GM06990 (cell line): Measurements from ENCODE around the gene CBX8.

Source experiments
- DNase-seq: peaks from one replicate; pipeline ENCODE4 v3.0.0-alpha.2; 2011; ENCODE audit not compliant: insufficient read length; ENCODE audit errors: extremely low read depth
- H3K27me3 ChIP-seq: replicated peaks from 2 replicates; pipeline ENCODE4 v1.6.0; 2011; ENCODE audit warnings: low read length; ENCODE audit not compliant: control insufficient read depth, insufficient read depth
- H3K36me3 ChIP-seq: 2 replicates; pipeline ENCODE4 v1.5.1; 2011; ENCODE audit warnings: low read length; ENCODE audit not compliant: control insufficient read depth, insufficient read depth
- H3K4me3 ChIP-seq: replicated peaks from 2 replicates; pipeline ENCODE4 v1.5.1; 2011; ENCODE audit warnings: low read depth, mild to moderate bottlenecking, control low read depth, low read length
- TF ChIP-seq, protein P1 (sequence below): IDR thresholded peaks from 2 replicates; pipeline ENCODE4 v1.5.1; 2011; ENCODE audit warnings: low read length, control low read depth, mild to moderate bottlenecking, inconsistent platforms; ENCODE audit not compliant: insufficient read depth, poor library complexity, severe bottlenecking

The CBX8 gene

GRCh38 chr17:79793924-79794304 is 3.0 kb downstream of the CBX8 start:
- Histone ChIP-seq H3K27me3 (peaks cover 6% of the 10 kb centered on the region), H3K36me3 (no peaks in the 10 kb centered on the region), H3K4me3 (no peak overlapping the region)
- no peak for DNase-seq
- TF ChIP-seq, protein P1, sequence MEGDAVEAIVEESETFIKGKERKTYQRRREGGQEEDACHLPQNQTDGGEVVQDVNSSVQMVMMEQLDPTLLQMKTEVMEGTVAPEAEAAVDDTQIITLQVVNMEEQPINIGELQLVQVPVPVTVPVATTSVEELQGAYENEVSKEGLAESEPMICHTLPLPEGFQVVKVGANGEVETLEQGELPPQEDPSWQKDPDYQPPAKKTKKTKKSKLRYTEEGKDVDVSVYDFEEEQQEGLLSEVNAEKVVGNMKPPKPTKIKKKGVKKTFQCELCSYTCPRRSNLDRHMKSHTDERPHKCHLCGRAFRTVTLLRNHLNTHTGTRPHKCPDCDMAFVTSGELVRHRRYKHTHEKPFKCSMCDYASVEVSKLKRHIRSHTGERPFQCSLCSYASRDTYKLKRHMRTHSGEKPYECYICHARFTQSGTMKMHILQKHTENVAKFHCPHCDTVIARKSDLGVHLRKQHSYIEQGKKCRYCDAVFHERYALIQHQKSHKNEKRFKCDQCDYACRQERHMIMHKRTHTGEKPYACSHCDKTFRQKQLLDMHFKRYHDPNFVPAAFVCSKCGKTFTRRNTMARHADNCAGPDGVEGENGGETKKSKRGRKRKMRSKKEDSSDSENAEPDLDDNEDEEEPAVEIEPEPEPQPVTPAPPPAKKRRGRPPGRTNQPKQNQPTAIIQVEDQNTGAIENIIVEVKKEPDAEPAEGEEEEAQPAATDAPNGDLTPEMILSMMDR: no peak

DNA sequence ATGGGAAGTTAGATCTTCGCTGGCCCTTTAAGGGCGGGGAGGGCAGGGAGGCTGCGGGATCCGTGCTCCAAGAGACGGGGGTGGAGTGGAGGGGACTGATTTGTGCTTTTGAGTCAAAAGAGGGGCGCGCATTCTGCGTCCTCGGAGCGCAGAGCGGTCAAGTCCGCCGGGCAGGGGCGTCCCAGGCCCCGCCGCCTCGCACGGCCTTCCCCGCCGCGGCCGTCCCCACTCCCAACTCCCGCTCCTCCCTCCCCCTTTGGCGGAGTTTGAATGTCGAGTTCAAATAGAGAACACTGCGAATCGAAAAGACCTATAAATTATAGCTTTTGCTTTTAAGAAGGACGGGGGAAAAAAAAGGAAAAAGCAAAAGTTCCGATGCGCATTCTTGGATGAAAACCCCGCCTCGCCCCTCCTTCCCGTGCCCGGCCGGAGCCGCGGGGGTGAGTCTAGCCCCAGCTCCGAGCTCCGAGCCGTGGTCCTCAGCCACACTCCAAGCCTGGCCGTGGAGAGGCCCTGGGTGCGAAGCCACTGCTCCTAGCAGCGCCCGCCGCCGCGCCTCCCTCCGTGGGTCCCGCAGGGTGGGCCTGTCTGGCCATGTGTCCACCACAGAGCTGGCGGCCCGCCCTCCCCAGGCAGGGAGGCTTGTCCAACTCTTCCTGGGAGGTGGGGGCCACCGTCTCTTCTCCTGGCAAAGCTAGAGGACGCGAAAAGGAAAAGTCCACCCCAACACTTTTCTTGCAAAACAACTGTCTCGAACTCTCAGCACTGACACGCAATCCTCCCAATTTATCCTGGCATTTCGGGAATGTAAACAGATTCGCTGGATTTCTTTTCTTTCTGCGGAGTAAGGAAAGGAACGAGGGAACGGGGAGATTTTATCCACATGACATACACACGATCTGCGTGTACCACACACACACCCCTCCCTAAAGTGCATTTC is 3.6 kb downstream of the CBX8 start:
- Histone ChIP-seq H3K4me3 (no peak overlapping the region), H3K36me3 (no peaks in the 10 kb centered on the region), H3K27me3 (peaks cover 3% of the 10 kb centered on the region; the same call in 1 of the 2 replicates)
- no peak for DNase-seq
- TF ChIP-seq, protein P1: no peak

GRCh38 chr17:79792341-79792871 is 4.5 kb downstream of the CBX8 start:
- DNase-seq: no peak
- Histone ChIP-seq H3K4me3 (no peak overlapping the region), H3K27me3 (peaks cover 3% of the 10 kb centered on the region; the same call in 1 of the 2 replicates), H3K36me3 (no peaks in the 10 kb centered on the region)
- TF ChIP-seq, protein P1: no peak

- no peaks in the 10 kb centered on the region for H3K36me3 ChIP-seq
- TF ChIP-seq, protein P1: no peak
- no peak for DNase-seq
- peaks cover 3% of the 10 kb centered on the region; the same call in 1 of the 2 replicates for H3K27me3 ChIP-seq
- no peak overlapping the region for H3K4me3 ChIP-seq
Observed at GRCh38 chr17:79791735-79792161, 5.1 kb downstream of the CBX8 start.

GRCh38 chr17:79790805-79791734 is 5.8 kb downstream of the CBX8 start:
- Histone ChIP-seq H3K4me3 (no peak overlapping the region), H3K27me3 (peaks cover 3% of the 10 kb centered on the region; the same call in 1 of the 2 replicates), H3K36me3 (no peaks in the 10 kb centered on the region)
- TF ChIP-seq, protein P1: no peak
- DNase-seq: no peak
